Urinary bladder (tissue), 4 donors: Measurements from ENCODE around the gene PDGFRB. TPM values are rescaled to one million over a fixed set of nuclear protein-coding genes. Genes with fewer than 3 reads are reported as not detected.

Experiments used
- DNase-seq: peaks from one replicate; pipeline ENCODE4 v3.0.0-alpha.2; 2015; ENCODE audit errors: extremely low spot score
- H3K27ac ChIP-seq: one replicate; pipeline ENCODE4 v1.5.1; 2013; ENCODE audit warnings: low read depth, mild to moderate bottlenecking, moderate library complexity
- H3K36me3 ChIP-seq: one replicate; pipeline ENCODE4 v1.6.1; 2013; ENCODE audit warnings: mild to moderate bottlenecking, moderate library complexity; ENCODE audit not compliant: insufficient read depth
- H3K4me1 ChIP-seq: one replicate; pipeline ENCODE4 v1.6.1; 2013; ENCODE audit warnings: mild to moderate bottlenecking, moderate library complexity; ENCODE audit not compliant: insufficient read depth
- H3K4me3 ChIP-seq: one replicate; pipeline ENCODE4 v1.5.1; 2013; ENCODE audit warnings: low read depth, low read length
- WGBS: extraction: QIAGEN DNeasy Blood & Tissue Kit; methylation state at CpG from one replicate; pipeline ENCODE4 v1.1.7; 2013; 5-methylcytosine and 5-hydroxymethylcytosine counted together
- polyA plus RNA-seq: library from polyadenylated mRNA; stranded (reverse); fragments of 200-250 nt; gene quantifications from one replicate; pipeline ENCODE4 v1.2.3, GENCODE V29; 2013
- total RNA-seq: library from RNA; depleted of rRNA; stranded (reverse); fragments of >200 nt; gene quantifications from one replicate; pipeline ENCODE4 v1.2.3, GENCODE V29; 2014
- donor health status: healthy with polysubstance abuse.
- donor health status: healthy.

The PDGFRB gene
- total and polyA plus RNA-seq, 2 donors, result 79.4 to 112 TPM

- no peaks in the 10 kb centered on the region for H3K36me3 ChIP-seq
These were observed 24.2 kb downstream of the PDGFRB start for GRCh38 chr5:150131461-150131860.

GRCh38 chr5:150130493-150130922, 25.1 kb downstream of the PDGFRB start:
- Histone ChIP-seq H3K4me3 (no peak overlapping the region), H3K36me3 (no peaks in the 10 kb centered on the region), H3K27ac (no peak overlapping the region), H3K4me1 (no peaks in the 10 kb centered on the region)
- WGBS, result 75% methylated on average over 8 of the region's 8 CpGs
- DNase-seq, result no peak

More at GRCh38 chr5:150131461-150131860, 24.2 kb downstream of the PDGFRB start:
- 88% methylated on average over 4 of the region's 4 CpGs for WGBS
- Histone ChIP-seq H3K4me3 (no peak overlapping the region), H3K27ac (no peak overlapping the region), H3K4me1 (no peaks in the 10 kb centered on the region)
- DNase-seq, result no peak

GRCh38 chr5:150129813-150130492, 25.7 kb downstream of the PDGFRB start:
- 32% methylated on average over 25 of the region's 25 CpGs for WGBS
- Histone ChIP-seq H3K27ac (no peak overlapping the region), H3K4me1 (no peaks in the 10 kb centered on the region), H3K4me3 (no peak overlapping the region), H3K36me3 (no peaks in the 10 kb centered on the region)
- DNase-seq, result no peak

DNA sequence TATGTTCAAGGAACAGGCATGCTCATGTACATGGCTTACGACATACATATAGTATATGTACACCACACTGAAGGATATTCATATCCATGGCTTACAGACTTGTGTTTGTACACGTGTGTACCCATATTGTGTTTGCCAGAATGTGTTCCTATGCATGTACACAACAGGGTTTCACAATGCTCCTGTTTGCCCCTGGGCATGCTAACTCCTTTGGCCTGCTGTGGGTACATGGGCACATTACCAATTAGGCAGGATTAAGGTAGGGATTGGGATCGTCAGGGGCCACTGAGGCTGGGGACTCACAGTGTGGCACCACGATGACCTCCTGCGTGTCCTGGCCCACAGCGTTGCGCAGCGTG, 26.2 kb downstream of the PDGFRB start:
- H3K36me3 ChIP-seq, result no peaks in the 10 kb centered on the region
- no peaks in the 10 kb centered on the region for H3K4me1 ChIP-seq
- 73% methylated on average over 8 of the region's 8 CpGs for WGBS
- no peak overlapping the region for H3K4me3 ChIP-seq
- H3K27ac ChIP-seq, result no peak overlapping the region
- DNase-seq, result no peak

DNA sequence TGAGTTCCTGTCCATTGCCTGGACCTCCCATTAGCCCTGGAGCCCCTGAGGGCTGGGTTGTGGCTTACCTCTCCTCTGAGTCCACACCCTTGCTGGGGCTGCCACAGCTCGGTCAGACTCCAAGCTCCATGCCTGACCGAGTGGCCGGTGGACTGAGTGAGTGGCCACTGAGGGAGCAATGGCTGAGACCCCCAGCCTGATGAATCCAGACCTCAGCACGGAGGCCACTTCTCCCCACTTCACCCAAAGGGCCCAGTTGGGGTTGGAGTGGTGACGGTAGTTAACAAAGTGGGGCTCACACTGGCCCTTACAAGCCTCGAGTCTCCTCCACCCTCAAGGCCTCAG, 28.8 kb downstream of the PDGFRB start:
- Histone ChIP-seq H3K36me3 (no peaks in the 10 kb centered on the region), H3K4me3 (no peak overlapping the region), H3K4me1 (no peaks in the 10 kb centered on the region), H3K27ac (no peak overlapping the region)
- no peak for DNase-seq
- WGBS, result 91% methylated on average over 6 of the region's 6 CpGs

- Histone ChIP-seq H3K4me1 (no peaks in the 10 kb centered on the region), H3K36me3 (no peaks in the 10 kb centered on the region), H3K4me3 (no peak overlapping the region), H3K27ac (no peak overlapping the region)
- WGBS, result 88% methylated on average over 10 of the region's 10 CpGs
- no peak for DNase-seq
These were observed 29.3 kb downstream of the PDGFRB start for GRCh38 chr5:150126199-150126920.

- Histone ChIP-seq H3K36me3 (no peaks in the 10 kb centered on the region), H3K27ac (no peak overlapping the region), H3K4me3 (no peak overlapping the region), H3K4me1 (no peaks in the 10 kb centered on the region)
- WGBS, result 94% methylated on average over 10 of the region's 10 CpGs
- no peak for DNase-seq
These were observed 30.3 kb downstream of the PDGFRB start for GRCh38 chr5:150125334-150125733.

GRCh38 chr5:150124596-150124995, 31.0 kb downstream of the PDGFRB start:
- H3K4me3 ChIP-seq, result no peak overlapping the region
- H3K36me3 ChIP-seq, result no peaks in the 10 kb centered on the region
- no peak for DNase-seq
- no peak overlapping the region for H3K27ac ChIP-seq
- WGBS, result 85% methylated on average over 8 of the region's 8 CpGs
- H3K4me1 ChIP-seq, result no peaks in the 10 kb centered on the region

DNA sequence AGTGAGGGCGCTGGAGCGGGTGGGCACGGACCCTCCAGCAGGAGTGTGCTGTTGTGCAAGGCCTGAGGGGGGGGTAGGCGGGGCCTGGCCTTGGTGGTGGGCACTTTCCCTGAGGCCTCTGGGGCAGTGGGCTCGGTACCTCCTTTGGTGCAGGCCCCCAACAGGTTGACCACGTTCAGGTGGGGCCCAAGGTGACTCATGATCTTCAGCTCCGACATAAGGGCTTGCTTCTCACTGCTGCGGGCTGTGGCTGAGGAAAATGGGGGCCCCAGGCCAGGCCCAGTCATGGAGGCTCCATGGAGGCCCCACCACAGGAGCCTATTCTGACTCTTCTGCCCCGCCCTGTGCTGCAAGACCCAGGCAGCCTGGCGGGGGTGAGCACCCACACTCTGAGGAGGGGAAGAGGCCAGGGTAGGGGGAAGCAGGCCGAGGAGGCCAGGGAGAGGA, 31.5 kb downstream of the PDGFRB start:
- no peaks in the 10 kb centered on the region for H3K4me1 ChIP-seq
- no peak for DNase-seq
- no peak overlapping the region for H3K4me3 ChIP-seq
- WGBS, result 83% methylated on average over 11 of the region's 11 CpGs
- H3K36me3 ChIP-seq, result no peaks in the 10 kb centered on the region
- H3K27ac ChIP-seq, result no peak overlapping the region

- H3K27ac ChIP-seq, result no peak overlapping the region
- no peaks in the 10 kb centered on the region for H3K4me1 ChIP-seq
- WGBS, result 77% methylated on average over 4 of the region's 4 CpGs
- H3K36me3 ChIP-seq, result no peaks in the 10 kb centered on the region
- no peak for DNase-seq
- no peak overlapping the region for H3K4me3 ChIP-seq
These were observed 32.1 kb downstream of the PDGFRB start for GRCh38 chr5:150123542-150123941.

DNA sequence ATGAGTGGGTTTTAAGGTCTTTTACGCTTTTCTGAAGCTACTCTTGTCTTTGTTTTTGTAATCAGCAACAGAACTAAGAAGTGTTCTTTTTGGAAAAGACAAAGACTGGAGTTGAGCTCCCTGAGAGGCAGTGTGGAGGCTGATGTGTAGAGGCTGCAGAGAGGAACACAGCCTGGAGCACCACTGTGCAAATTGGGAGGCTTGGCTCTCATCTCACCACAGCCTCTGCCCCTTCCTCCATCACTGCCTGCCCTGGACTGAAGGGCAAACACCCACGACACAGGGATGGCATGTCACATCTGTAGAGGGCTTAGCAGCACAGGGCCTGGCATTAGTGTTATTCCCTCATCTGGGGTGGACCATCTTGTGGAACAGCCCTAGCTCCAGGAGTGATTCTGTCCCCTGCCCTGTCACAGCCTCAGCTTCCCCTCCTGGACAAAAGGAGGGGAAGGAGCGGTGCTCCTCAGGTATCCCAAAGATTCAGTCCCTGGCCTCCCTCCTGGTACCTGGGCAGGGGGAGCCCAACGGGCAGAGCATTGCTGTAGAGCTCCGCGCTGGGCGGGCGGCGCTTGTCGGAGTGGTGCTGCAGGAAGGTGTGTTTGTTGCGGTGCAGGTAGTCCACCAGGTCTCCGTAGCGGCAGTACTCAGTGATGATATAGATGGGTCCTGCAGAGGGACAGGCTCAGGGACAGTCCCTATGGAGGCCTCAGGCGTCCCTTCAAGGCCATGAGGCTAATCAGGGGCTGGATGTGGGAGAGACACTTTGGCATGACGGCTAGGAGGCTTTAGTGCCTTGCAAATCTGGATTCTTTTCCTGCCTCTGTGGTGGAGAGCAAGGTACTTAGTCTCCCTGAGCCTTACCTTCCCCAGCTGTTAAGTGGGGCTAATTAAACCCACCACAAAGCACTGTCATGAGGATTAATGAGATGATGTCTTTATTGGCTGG, 32.8 kb downstream of the PDGFRB start:
- no peaks in the 10 kb centered on the region for H3K36me3 ChIP-seq
- no peak overlapping the region for H3K27ac ChIP-seq
- 94% methylated on average over 15 of the region's 15 CpGs for WGBS
- DNase-seq, result no peak
- H3K4me1 ChIP-seq, result no peaks in the 10 kb centered on the region
- H3K4me3 ChIP-seq, result no peak overlapping the region

- DNase-seq, result no peak
- Histone ChIP-seq H3K4me3 (no peak overlapping the region), H3K36me3 (no peaks in the 10 kb centered on the region), H3K4me1 (no peaks in the 10 kb centered on the region), H3K27ac (no peak overlapping the region)
- WGBS, result 64% methylated on average over 5 of the region's 5 CpGs
These were observed 33.5 kb downstream of the PDGFRB start for GRCh38 chr5:150122158-150122510.

- no peaks in the 10 kb centered on the region for H3K36me3 ChIP-seq
- 94% methylated on average over 14 of the region's 14 CpGs for WGBS
These were observed 34.0 kb downstream of the PDGFRB start for GRCh38 chr5:150121448-150122157.

More at GRCh38 chr5:150121448-150122157, 34.0 kb downstream of the PDGFRB start:
- Histone ChIP-seq H3K27ac (no peak overlapping the region), H3K4me1 (no peaks in the 10 kb centered on the region), H3K4me3 (no peak overlapping the region)
- DNase-seq, result no peak
